Caco-2 (cell line): Measurements from ENCODE around the gene PAX5. TPM values are rescaled to one million over a fixed set of nuclear protein-coding genes. Genes with fewer than 3 reads are reported as not detected.

Source experiments
- BruUV-seq: library from RNA; stranded (reverse); fragments of 400-500 nt; replicated peaks from 2 replicates; lab custom pipeline; 2021; lab: Mats Ljungman, UMichigan
- CTCF ChIA-PET: fragments of 300-600 bp; sonication (Branson Sonifier 250); formaldehyde crosslinking; loops from one replicate; lab custom pipeline; 2022; ENCODE audit warnings: antibody characterized with exemption; lab: Charles Lee
- POLR2A ChIA-PET: fragments of 300-600 bp; sonication (Branson Sonifier 250); formaldehyde crosslinking; loops from one replicate; lab custom pipeline; 2022; ENCODE audit warnings: antibody characterized with exemption; lab: Charles Lee
- DNase-seq, 2 experiments: peaks; one replicate each; pipeline versions ENCODE4 v3.0.0 to v3.0.0-alpha.2; 2020 to 2022
- H3K27me3 ChIP-seq: replicated peaks from 2 replicates; pipeline ENCODE4 v1.6.0; 2011; ENCODE audit warnings: low read length; ENCODE audit not compliant: control insufficient read depth, insufficient read depth
- H3K36me3 ChIP-seq: 2 replicates; pipeline ENCODE4 v1.5.1; 2011; ENCODE audit warnings: low read length; ENCODE audit not compliant: control insufficient read depth, insufficient read depth
- H3K4me1 ChIP-seq: fragments of 250-450 bp; sonication (Bioruptor Pico); 2 replicates; pipeline ENCODE4 v1.5.1; 2020; ENCODE audit warnings: mild to moderate bottlenecking
- H3K4me3 ChIP-seq: 2 replicates; pipeline ENCODE4 v1.5.1; 2011; ENCODE audit warnings: low read depth, mild to moderate bottlenecking, control low read depth, low read length
- H3K9me3 ChIP-seq: fragments of 250-450 bp; sonication (Bioruptor Pico); 2 replicates; pipeline ENCODE4 v1.5.1; 2020; ENCODE audit warnings: mild to moderate bottlenecking, moderate library complexity
- H3K27ac Mint-ChIP-seq: one replicate; pipeline ENCODE4 v1.8.0; 2022; ENCODE audit warnings: mixed read lengths; ENCODE audit not compliant: unreplicated experiment
- H3K27me3 Mint-ChIP-seq: one replicate; pipeline ENCODE4 v1.8.0; 2022; ENCODE audit warnings: mixed read lengths; ENCODE audit not compliant: insufficient read depth, unreplicated experiment
- H3K36me3 Mint-ChIP-seq: one replicate; pipeline ENCODE4 v1.8.0; 2022; ENCODE audit warnings: mild to moderate bottlenecking, mixed read lengths; ENCODE audit not compliant: insufficient read depth, unreplicated experiment
- H3K4me1 Mint-ChIP-seq: one replicate; pipeline ENCODE4 v1.8.0; 2022; ENCODE audit warnings: low read depth, mixed read lengths; ENCODE audit not compliant: unreplicated experiment
- H3K4me3 Mint-ChIP-seq: one replicate; pipeline ENCODE4 v1.8.0; 2022; ENCODE audit warnings: mild to moderate bottlenecking, moderate library complexity, mixed read lengths; ENCODE audit not compliant: unreplicated experiment
- H3K9me3 Mint-ChIP-seq: one replicate; pipeline ENCODE4 v1.8.0; 2022; ENCODE audit warnings: mixed read lengths; ENCODE audit not compliant: unreplicated experiment
- intact Hi-C: fragments of 100-400 bp; cut with micrococcal nuclease; formaldehyde crosslinking; loops from one replicate; pipeline ENCODE4 v1.10.0; 2022; ENCODE audit not compliant: unreplicated experiment
- total RNA-seq: library from RNA; stranded (reverse); gene quantifications from 2 replicates; pipeline ENCODE4 v1.2.3, GENCODE V29; 2022
- TF ChIP-seq, protein P1 (sequence below), 2 experiments: fragments of 200-600 bp in 1 of 2; IDR thresholded peaks; 1 replicate in 1 of 2; 2 replicates in 1 of 2; pipeline versions ENCODE4 v1.5.1 to v1.8.0; 2011 to 2022; ENCODE audit warnings: antibody characterized with exemption in 1 of 2, control low read depth in 1 of 2, inconsistent platforms in 1 of 2, low read depth in 1 of 2, low read length in 1 of 2, mild to moderate bottlenecking in 1 of 2, moderate library complexity in 1 of 2; ENCODE audit not compliant: insufficient read depth in 1 of 2, severe bottlenecking in 1 of 2, unreplicated experiment in 1 of 2

The PAX5 gene
- total RNA-seq, 1 experiment from 2014 or later: not detected

DNA sequence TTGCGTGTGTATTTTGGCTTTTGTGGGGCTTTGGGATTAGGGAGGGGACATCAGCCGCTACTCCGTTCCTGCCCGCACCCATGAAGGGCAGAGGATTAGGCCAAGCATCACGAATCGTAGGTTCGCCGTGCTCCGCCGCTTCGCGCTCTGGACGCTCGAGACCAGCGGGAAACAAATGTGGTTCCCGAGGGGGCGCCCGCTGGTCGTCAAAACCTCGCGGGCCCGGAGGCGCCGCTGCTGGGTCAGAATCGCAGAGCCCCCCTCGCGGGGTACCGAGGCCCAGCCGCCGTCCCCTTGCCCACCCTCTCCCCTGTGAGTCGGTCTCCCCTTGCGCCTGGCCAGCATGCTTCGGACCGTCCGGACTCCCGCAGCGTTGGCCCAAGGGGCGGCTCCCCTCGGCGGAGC is 2.3 kb upstream of the PAX5 start:
- peaks cover 8% of the 10 kb centered on the region; the same call in 1 of the 2 replicates for H3K4me1 ChIP-seq
- H3K36me3 ChIP-seq: no peaks in the 10 kb centered on the region
- TF ChIP-seq, protein P1, sequence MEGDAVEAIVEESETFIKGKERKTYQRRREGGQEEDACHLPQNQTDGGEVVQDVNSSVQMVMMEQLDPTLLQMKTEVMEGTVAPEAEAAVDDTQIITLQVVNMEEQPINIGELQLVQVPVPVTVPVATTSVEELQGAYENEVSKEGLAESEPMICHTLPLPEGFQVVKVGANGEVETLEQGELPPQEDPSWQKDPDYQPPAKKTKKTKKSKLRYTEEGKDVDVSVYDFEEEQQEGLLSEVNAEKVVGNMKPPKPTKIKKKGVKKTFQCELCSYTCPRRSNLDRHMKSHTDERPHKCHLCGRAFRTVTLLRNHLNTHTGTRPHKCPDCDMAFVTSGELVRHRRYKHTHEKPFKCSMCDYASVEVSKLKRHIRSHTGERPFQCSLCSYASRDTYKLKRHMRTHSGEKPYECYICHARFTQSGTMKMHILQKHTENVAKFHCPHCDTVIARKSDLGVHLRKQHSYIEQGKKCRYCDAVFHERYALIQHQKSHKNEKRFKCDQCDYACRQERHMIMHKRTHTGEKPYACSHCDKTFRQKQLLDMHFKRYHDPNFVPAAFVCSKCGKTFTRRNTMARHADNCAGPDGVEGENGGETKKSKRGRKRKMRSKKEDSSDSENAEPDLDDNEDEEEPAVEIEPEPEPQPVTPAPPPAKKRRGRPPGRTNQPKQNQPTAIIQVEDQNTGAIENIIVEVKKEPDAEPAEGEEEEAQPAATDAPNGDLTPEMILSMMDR (IDR thresholded peaks at IDR 0.05; ENCODE audit: insufficient read depth in 1 of 2, low read depth in 1 of 2, low read length in 1 of 2, severe bottlenecking in 1 of 2, unreplicated experiment in 1 of 2): no peak
- peaks cover 7% of the 10 kb centered on the region for H3K4me1 Mint-ChIP-seq
- peaks cover 20% of the 10 kb centered on the region for H3K27me3 Mint-ChIP-seq
- peaks cover 2% of the 10 kb centered on the region for H3K27me3 ChIP-seq
- H3K36me3 Mint-ChIP-seq: no peaks in the 10 kb centered on the region
- H3K4me3 Mint-ChIP-seq: peak overlapping the region; percentile 70
- H3K9me3 Mint-ChIP-seq: no peaks in the 10 kb centered on the region
- no TSS peak for BruUV-seq
- H3K9me3 ChIP-seq: no peaks in the 10 kb centered on the region
- intact Hi-C loops: no loop called here
- peak overlapping the region; percentile 43 for H3K4me3 ChIP-seq
- ChIA-PET POLR2A (no interaction called here), CTCF (interaction anchor here (1.1 kb wide), 1 partner anchor 41 kb away, joined by 5 read pairs; no protein-coding TSS in a partner anchor)
- no peak for DNase-seq
- no peak overlapping the region for H3K27ac Mint-ChIP-seq

DNA sequence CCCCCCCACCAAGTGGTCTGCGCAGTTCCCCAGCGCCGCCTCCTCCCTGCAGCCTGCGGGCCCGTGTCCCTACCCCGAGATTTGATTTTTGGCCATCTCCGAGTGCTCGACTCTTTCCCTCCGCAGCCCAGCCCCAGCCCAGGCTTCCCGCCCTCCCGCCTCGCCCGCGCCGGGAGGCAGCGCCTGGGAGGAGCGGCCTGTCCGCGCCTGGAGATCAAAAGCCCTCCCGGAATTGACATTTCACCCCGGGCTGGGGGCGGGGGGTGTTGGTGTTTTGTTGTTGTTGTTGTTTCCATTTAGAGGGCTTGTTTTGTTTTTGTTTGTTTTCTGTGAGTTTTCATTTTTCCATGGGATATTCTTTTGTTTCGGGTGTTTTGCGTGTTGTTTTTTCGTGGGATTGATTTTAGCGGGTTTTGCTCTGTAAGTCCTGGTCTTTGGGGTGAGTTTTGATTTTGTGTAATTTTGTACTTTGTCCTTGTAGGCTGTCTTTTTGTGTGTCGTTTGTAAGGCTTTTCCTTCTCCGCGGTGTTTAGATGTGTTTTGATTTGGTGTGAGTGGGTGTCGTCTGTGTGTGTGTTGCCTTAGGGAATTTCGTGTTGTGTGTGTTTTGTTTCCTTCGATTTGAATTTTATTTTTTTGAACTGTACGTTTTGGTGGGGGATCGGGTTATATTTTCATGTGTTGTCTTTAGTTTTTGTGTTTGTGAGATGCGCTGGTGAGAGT is 1.7 kb upstream of the PAX5 start:
- peaks cover 2% of the 10 kb centered on the region for H3K27me3 ChIP-seq
- H3K27me3 Mint-ChIP-seq: peaks cover 15% of the 10 kb centered on the region
- peaks cover 7% of the 10 kb centered on the region for H3K4me1 Mint-ChIP-seq
- peak in 1 of 2 experiments; percentile 29 for DNase-seq
- H3K4me3 ChIP-seq: peak overlapping the region; percentile 43
- TF ChIP-seq, protein P1 (IDR thresholded peaks at IDR 0.05; ENCODE audit: insufficient read depth in 1 of 2, low read depth in 1 of 2, low read length in 1 of 2, severe bottlenecking in 1 of 2, unreplicated experiment in 1 of 2): no peak
- intact Hi-C loops: no loop called here
- H3K9me3 Mint-ChIP-seq: no peaks in the 10 kb centered on the region
- H3K4me1 ChIP-seq: peaks cover 8% of the 10 kb centered on the region; the same call in 1 of the 2 replicates
- H3K4me3 Mint-ChIP-seq: peak overlapping the region; percentile 70
- ChIA-PET CTCF (no interaction called here), POLR2A (no interaction called here)
- H3K36me3 Mint-ChIP-seq: no peaks in the 10 kb centered on the region
- no peak overlapping the region for H3K27ac Mint-ChIP-seq
- no TSS peak for BruUV-seq
- no peaks in the 10 kb centered on the region for H3K9me3 ChIP-seq
- H3K36me3 ChIP-seq: no peaks in the 10 kb centered on the region

DNA sequence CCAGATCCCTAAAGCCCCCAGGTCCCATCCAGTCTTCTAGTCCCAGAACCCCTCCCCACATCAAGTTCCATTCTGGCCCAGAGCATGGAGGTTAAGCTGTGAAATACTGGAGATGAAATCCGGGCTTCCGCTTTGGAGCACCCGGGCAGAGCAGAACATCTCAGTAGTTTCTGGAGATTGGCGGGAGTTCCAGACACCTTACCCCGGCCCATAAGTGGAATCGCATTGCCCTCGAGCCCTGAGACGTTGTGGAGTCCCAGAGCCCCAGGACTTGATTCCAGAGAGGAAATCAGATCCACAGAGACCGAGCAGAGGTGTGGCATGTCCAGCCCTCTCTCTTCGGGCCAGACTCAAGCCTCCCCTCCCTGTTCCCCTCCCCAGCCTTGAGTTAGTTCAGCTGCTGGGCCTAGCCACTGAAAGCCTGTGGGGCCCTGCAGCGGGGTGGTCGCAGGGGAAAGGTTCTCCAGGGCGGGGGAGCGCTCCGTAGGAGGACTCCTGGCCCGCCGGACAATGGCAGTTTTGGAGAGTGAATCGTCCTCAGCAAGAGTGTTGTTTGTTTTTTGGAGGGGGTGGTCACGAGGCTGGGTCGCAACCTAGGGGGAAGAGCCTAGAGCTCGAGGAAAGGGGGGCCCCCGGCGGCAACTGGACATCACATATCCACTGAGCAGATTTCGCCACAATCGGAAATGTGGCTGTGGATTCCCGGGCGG is 1.0 kb upstream of the PAX5 start:
- intact Hi-C loops: no loop called here
- no TSS peak for BruUV-seq
- TF ChIP-seq, protein P1 (IDR thresholded peaks at IDR 0.05; ENCODE audit: insufficient read depth in 1 of 2, low read depth in 1 of 2, low read length in 1 of 2, severe bottlenecking in 1 of 2, unreplicated experiment in 1 of 2): no peak
- H3K4me3 Mint-ChIP-seq: peak overlapping the region; percentile 70
- H3K27ac Mint-ChIP-seq: no peak overlapping the region
- peaks cover 2% of the 10 kb centered on the region for H3K27me3 ChIP-seq
- H3K9me3 ChIP-seq: no peaks in the 10 kb centered on the region
- no peaks in the 10 kb centered on the region for H3K36me3 Mint-ChIP-seq
- POLR2A ChIA-PET: no interaction called here
- no peak for DNase-seq
- peaks cover 7% of the 10 kb centered on the region for H3K4me1 Mint-ChIP-seq
- H3K9me3 Mint-ChIP-seq: no peaks in the 10 kb centered on the region
- H3K36me3 ChIP-seq: no peaks in the 10 kb centered on the region
- peaks cover 8% of the 10 kb centered on the region; the same call in 1 of the 2 replicates for H3K4me1 ChIP-seq
- peaks cover 15% of the 10 kb centered on the region for H3K27me3 Mint-ChIP-seq
- peak overlapping the region; percentile 0; the same call in 1 of the 2 replicates for H3K4me3 ChIP-seq
- CTCF ChIA-PET: no interaction called here
